GM19240 (cell line): ENCODE data around the gene SULT1E1.

Experiments used
- DNase-seq: peaks from one replicate; pipeline ENCODE4 v3.0.0; 2011; ENCODE audit warnings: low spot score; ENCODE audit not compliant: insufficient read length

Gene SULT1E1

GRCh38 chr4:69793732-69794131, 66.2 kb downstream of the SULT1E1 start:
- DNase-seq, result no peak
